Activated naive CD8-positive, alpha-beta T cell treated with anti-CD3 and anti-CD28 coated beads, Interleukin-2, amount 50 U/mL, for 24 hours (primary cell): ENCODE results near the gene SYNPO2.

Experiments
- ATAC-seq: fragments of 150-1000 bp; cut with Tn5 transposase; one replicate; pipeline ENCODE4 v1.10.0; 2021
- DNase-seq: peaks from one replicate; pipeline ENCODE4 v3.0.0; 2021
- H3K27ac Mint-ChIP-seq: one replicate; pipeline ENCODE4 v1.8.0; 2021; ENCODE audit warnings: mild to moderate bottlenecking, mixed read lengths
- H3K27me3 Mint-ChIP-seq: one replicate; pipeline ENCODE4 v1.8.0; 2021; ENCODE audit warnings: mixed read lengths
- H3K36me3 Mint-ChIP-seq: one replicate; pipeline ENCODE4 v1.8.0; 2021; ENCODE audit warnings: low read depth, mixed read lengths
- H3K4me1 Mint-ChIP-seq: one replicate; pipeline ENCODE4 v1.8.0; 2021; ENCODE audit warnings: mixed read lengths
- H3K4me3 Mint-ChIP-seq: one replicate; pipeline ENCODE4 v1.8.0; 2021; ENCODE audit warnings: mild to moderate bottlenecking, moderate library complexity, mixed read lengths
- H3K9me3 Mint-ChIP-seq: one replicate; pipeline ENCODE4 v1.8.0; 2021; ENCODE audit warnings: mixed read lengths

SYNPO2 gene

GRCh38 chr4:118888666-118889311 is at the start of gene SYNPO2:
SYNPO2 (plus strand) TSS chr4:118888854; CDS start chr4:118889037, 183 bp downstream.
- DNase-seq (peak; percentile 43), ATAC-seq (peak; percentile 88)
- peak within 1 kb of the TSS; percentile 76 for H3K4me3 Mint-ChIP-seq
- no peaks in the 10 kb centered on the region for H3K36me3 Mint-ChIP-seq
- H3K9me3 Mint-ChIP-seq, result no peaks in the 10 kb centered on the region
- peaks cover 13% of the 10 kb centered on the region for H3K4me1 Mint-ChIP-seq
- H3K27me3 Mint-ChIP-seq, result peaks cover 42% of the 10 kb centered on the region
- no peak within 1 kb of the TSS for H3K27ac Mint-ChIP-seq

- H3K36me3 Mint-ChIP-seq, result no peaks in the 10 kb centered on the region
- no peaks in the 10 kb centered on the region for H3K9me3 Mint-ChIP-seq
- H3K27me3 Mint-ChIP-seq, result peaks cover 2% of the 10 kb centered on the region
- DNase-seq (no peak), ATAC-seq (no peak)
- H3K27ac Mint-ChIP-seq, result no peak overlapping the region
- no peak overlapping the region for H3K4me3 Mint-ChIP-seq
- H3K4me1 Mint-ChIP-seq, result peaks cover 14% of the 10 kb centered on the region
Measured at GRCh38 chr4:118839221-118839927, 49.3 kb upstream of the SYNPO2 start.

GRCh38 chr4:118842055-118842454 is 46.6 kb upstream of the SYNPO2 start:
- no peak overlapping the region for H3K27ac Mint-ChIP-seq
- peak; percentile 22 for ATAC-seq

GRCh38 chr4:118843237-118843636 is 45.4 kb upstream of the SYNPO2 start:
- no peaks in the 10 kb centered on the region for H3K36me3 Mint-ChIP-seq
- no peak for DNase-seq
- H3K4me3 Mint-ChIP-seq, result no peak overlapping the region
- H3K27me3 Mint-ChIP-seq, result peaks cover 9% of the 10 kb centered on the region
- H3K4me1 Mint-ChIP-seq, result no peaks in the 10 kb centered on the region
- ATAC-seq, result no peak
- H3K9me3 Mint-ChIP-seq, result no peaks in the 10 kb centered on the region
- H3K27ac Mint-ChIP-seq, result no peak overlapping the region

More at GRCh38 chr4:118842055-118842454, 46.6 kb upstream of the SYNPO2 start:
- H3K4me3 Mint-ChIP-seq, result no peak overlapping the region
- H3K4me1 Mint-ChIP-seq, result no peaks in the 10 kb centered on the region
- no peak for DNase-seq
- H3K9me3 Mint-ChIP-seq, result no peaks in the 10 kb centered on the region
- H3K27me3 Mint-ChIP-seq, result peaks cover 3% of the 10 kb centered on the region
- no peaks in the 10 kb centered on the region for H3K36me3 Mint-ChIP-seq

GRCh38 chr4:118845552-118846050 is 43.1 kb upstream of the SYNPO2 start:
- H3K4me3 Mint-ChIP-seq, result no peak overlapping the region
- H3K36me3 Mint-ChIP-seq, result peaks cover 1% of the 10 kb centered on the region
- DNase-seq, result no peak
- no peak overlapping the region for H3K27ac Mint-ChIP-seq
- H3K9me3 Mint-ChIP-seq, result no peaks in the 10 kb centered on the region
- peaks cover 7% of the 10 kb centered on the region for H3K4me1 Mint-ChIP-seq
- no peak for ATAC-seq
- H3K27me3 Mint-ChIP-seq, result peaks cover 9% of the 10 kb centered on the region

GRCh38 chr4:118846979-118847378 is 41.7 kb upstream of the SYNPO2 start:
- no peak for DNase-seq
- no peak for ATAC-seq
- Mint-ChIP-seq H3K4me3 (no peak overlapping the region), H3K9me3 (peaks cover 2% of the 10 kb centered on the region), H3K36me3 (peaks cover 4% of the 10 kb centered on the region), H3K4me1 (peaks cover 17% of the 10 kb centered on the region), H3K27ac (no peak overlapping the region), H3K27me3 (peaks cover 9% of the 10 kb centered on the region)

GRCh38 chr4:118848242-118848641 is 40.4 kb upstream of the SYNPO2 start:
- H3K36me3 Mint-ChIP-seq, result peaks cover 6% of the 10 kb centered on the region
- DNase-seq, result no peak
- ATAC-seq, result no peak
- H3K27ac Mint-ChIP-seq, result no peak overlapping the region
- H3K9me3 Mint-ChIP-seq, result peaks cover 7% of the 10 kb centered on the region
- H3K4me1 Mint-ChIP-seq, result peaks cover 22% of the 10 kb centered on the region
- H3K27me3 Mint-ChIP-seq, result peaks cover 9% of the 10 kb centered on the region
- no peak overlapping the region for H3K4me3 Mint-ChIP-seq

- no peak overlapping the region for H3K27ac Mint-ChIP-seq
- no peak overlapping the region for H3K4me3 Mint-ChIP-seq
- peaks cover 7% of the 10 kb centered on the region for H3K27me3 Mint-ChIP-seq
- no peak for ATAC-seq
- DNase-seq, result no peak
- peaks cover 7% of the 10 kb centered on the region for H3K9me3 Mint-ChIP-seq
- peaks cover 6% of the 10 kb centered on the region for H3K36me3 Mint-ChIP-seq
- peaks cover 22% of the 10 kb centered on the region for H3K4me1 Mint-ChIP-seq
Measured at GRCh38 chr4:118848901-118849300, 39.8 kb upstream of the SYNPO2 start.

GRCh38 chr4:118849867-118850487 is 38.7 kb upstream of the SYNPO2 start:
- ATAC-seq (no peak), DNase-seq (no peak)
- Mint-ChIP-seq H3K4me1 (peaks cover 22% of the 10 kb centered on the region), H3K27me3 (peaks cover 7% of the 10 kb centered on the region), H3K27ac (peak overlapping the region; percentile 89), H3K4me3 (peak overlapping the region; percentile 91), H3K36me3 (peaks cover 6% of the 10 kb centered on the region), H3K9me3 (peaks cover 7% of the 10 kb centered on the region)

GRCh38 chr4:118850488-118851173 is 38.0 kb upstream of the SYNPO2 start:
- Mint-ChIP-seq H3K9me3 (peaks cover 7% of the 10 kb centered on the region), H3K27me3 (peaks cover 7% of the 10 kb centered on the region), H3K4me3 (peak overlapping the region; percentile 91), H3K27ac (peak overlapping the region; percentile 89), H3K36me3 (peaks cover 6% of the 10 kb centered on the region), H3K4me1 (peaks cover 22% of the 10 kb centered on the region)
- DNase-seq, result no peak
- ATAC-seq, result peak; percentile 82

- Mint-ChIP-seq H3K27ac (no peak overlapping the region), H3K4me3 (no peak overlapping the region), H3K9me3 (no peaks in the 10 kb centered on the region), H3K4me1 (no peaks in the 10 kb centered on the region), H3K27me3 (no peaks in the 10 kb centered on the region), H3K36me3 (no peaks in the 10 kb centered on the region)
- ATAC-seq, result no peak
- DNase-seq, result no peak
Measured at GRCh38 chr4:118857760-118858159, 30.9 kb upstream of the SYNPO2 start.

GRCh38 chr4:118858779-118859178 is 29.9 kb upstream of the SYNPO2 start:
- Mint-ChIP-seq H3K4me3 (no peak overlapping the region), H3K27me3 (no peaks in the 10 kb centered on the region), H3K4me1 (no peaks in the 10 kb centered on the region), H3K9me3 (no peaks in the 10 kb centered on the region), H3K36me3 (no peaks in the 10 kb centered on the region), H3K27ac (no peak overlapping the region)
- ATAC-seq (no peak), DNase-seq (no peak)

GRCh38 chr4:118865091-118865708 is 23.5 kb upstream of the SYNPO2 start:
- H3K4me1 Mint-ChIP-seq, result no peaks in the 10 kb centered on the region
- no peaks in the 10 kb centered on the region for H3K27me3 Mint-ChIP-seq
- H3K9me3 Mint-ChIP-seq, result no peaks in the 10 kb centered on the region
- H3K36me3 Mint-ChIP-seq, result no peaks in the 10 kb centered on the region
- H3K27ac Mint-ChIP-seq, result no peak overlapping the region
- DNase-seq, result no peak
- no peak overlapping the region for H3K4me3 Mint-ChIP-seq
- ATAC-seq, result peak; percentile 65

- Mint-ChIP-seq H3K27me3 (no peaks in the 10 kb centered on the region), H3K4me1 (no peaks in the 10 kb centered on the region), H3K27ac (no peak overlapping the region), H3K36me3 (no peaks in the 10 kb centered on the region), H3K4me3 (no peak overlapping the region), H3K9me3 (no peaks in the 10 kb centered on the region)
- DNase-seq (no peak), ATAC-seq (no peak)
Measured at GRCh38 chr4:118866442-118866841, 22.2 kb upstream of the SYNPO2 start.
